NCI-H524 treated with DMSO at 0.1 percent for 48 hours (cell line): Measurements from ENCODE around the gene MDH2.
"Not testable (repeated sequence)": the region's sequence is repeated elsewhere in the genome, so short reads cannot be mapped to it uniquely, and the experiment has no call there.

Experiments
- DNase-seq: peaks from one replicate; lab custom pipeline; 2025; lab: John Stamatoyannopoulos, UW

The MDH2 gene

GRCh38 chr7:76047811-76048667 is at the start of gene MDH2, which contains the start of gene STYXL1:
Gene MDH2 (plus strand): TSS chr7:76048106. CDS start chr7:76048161, 55 bp downstream.
Gene STYXL1 (minus strand): TSS chr7:76048000. CDS start chr7:76030523, 17,477 bp downstream.
- DNase-seq: peak; percentile 72

GRCh38 chr7:76000566-76000965 is 47.3 kb upstream of the MDH2 start:
- no peak for DNase-seq

GRCh38 chr7:76002139-76002538 is 45.8 kb upstream of the MDH2 start:
- DNase-seq: no peak

GRCh38 chr7:76002822-76003221 is 45.1 kb upstream of the MDH2 start:
- no peak for DNase-seq

- no peak for DNase-seq
Observed at GRCh38 chr7:76003351-76003750, 44.6 kb upstream of the MDH2 start.

GRCh38 chr7:76005004-76005403 is 42.9 kb upstream of the MDH2 start:
- not testable (repeated sequence) for DNase-seq

- DNase-seq: no peak
Observed at GRCh38 chr7:76008156-76008687, 39.7 kb upstream of the MDH2 start.

- no peak for DNase-seq
Observed at GRCh38 chr7:76009672-76010600, 38.0 kb upstream of the MDH2 start.

GRCh38 chr7:76011442-76011861 is 36.5 kb upstream of the MDH2 start:
- no peak for DNase-seq

GRCh38 chr7:76016191-76016947 is 31.5 kb upstream of the MDH2 start:
- no peak for DNase-seq

GRCh38 chr7:76018520-76018919 is 29.4 kb upstream of the MDH2 start:
- DNase-seq: not testable (repeated sequence)

GRCh38 chr7:76020031-76020714 is 27.7 kb upstream of the MDH2 start:
- no peak for DNase-seq

- no peak for DNase-seq
Observed at GRCh38 chr7:76022026-76022780, 25.7 kb upstream of the MDH2 start.

- DNase-seq: no peak
Observed at GRCh38 chr7:76023002-76023401, 24.9 kb upstream of the MDH2 start.

- not testable (repeated sequence) for DNase-seq
Observed at GRCh38 chr7:76029682-76030081, 18.2 kb upstream of the MDH2 start.

- no peak for DNase-seq
Observed at GRCh38 chr7:76031964-76032363, 15.9 kb upstream of the MDH2 start.

GRCh38 chr7:76037310-76037709 is 10.6 kb upstream of the MDH2 start:
- DNase-seq: no peak

GRCh38 chr7:76040126-76040525 is 7.8 kb upstream of the MDH2 start:
- DNase-seq: no peak

GRCh38 chr7:76044375-76044865 is 3.5 kb upstream of the MDH2 start:
- DNase-seq: no peak

- no peak for DNase-seq
Observed at GRCh38 chr7:76047305-76047810, 548 bp upstream of the MDH2 start.
